HepG2 (cell line): ENCODE results near the gene FBN3. TPM values are rescaled to one million over a fixed set of nuclear protein-coding genes. Genes with fewer than 3 reads are reported as not detected.

ENCODE experiments used
- ATAC-seq: fragments of 200-7000 bp; cut with Tn5 transposase; 3 replicates; pipeline ENCODE4 v1.9.1; 2020; ENCODE audit warnings: mild to moderate bottlenecking, moderate library complexity
- BruUV-seq: library from RNA; stranded (reverse); fragments of 400-500 nt; replicated peaks from 2 replicates; lab custom pipeline; 2021; lab: Mats Ljungman, UMichigan
- CTCF ChIA-PET: fragments of 300-600 bp; formaldehyde crosslinking; extraction: SDS; loops from one replicate; lab custom pipeline; 2021; ENCODE audit warnings: low total read pairs, inconsistent platforms, low intra/inter-chr PET ratio; lab: Yijun Ruan, JAX
- POLR2A ChIA-PET: fragments of 350-600 bp; sonication (Branson Sonifier 250); formaldehyde crosslinking; loops from one replicate; lab custom pipeline; 2020; ENCODE audit warnings: antibody characterized with exemption, inconsistent platforms; lab: Yijun Ruan, JAX
- DNase-seq: peaks from one replicate; pipeline ENCODE4 v3.0.0-alpha.2; 2015; ENCODE audit warnings: low spot score
- FAIRE-seq: peaks from 3 replicates; lab custom pipeline; 2011; peaks lifted over from hg19 to GRCh38; lab: Jason Lieb, UNC
- H2AFZ ChIP-seq: one replicate; pipeline ENCODE4 v1.6.1; 2011; ENCODE audit warnings: low read length, inconsistent platforms
- H3K27ac ChIP-seq: fragments of 300-600 bp; 3 replicates; pipeline ENCODE4 v1.8.0; 2011; ENCODE audit warnings: mixed run types, mild to moderate bottlenecking, mixed read lengths, low read length, inconsistent platforms; ENCODE audit not compliant: insufficient read depth; ENCODE audit errors: extremely low read length
- H3K27me3 ChIP-seq, 2 experiments: fragments of 200-600 bp in 1 of 2; 2 replicates in 1 of 2; 3 replicates in 1 of 2; pipeline versions ENCODE4 v1.6.0 to v1.8.0; 2011; ENCODE audit warnings: low read length in 2 of 2, mild to moderate bottlenecking in 2 of 2, moderate library complexity in 2 of 2, inconsistent platforms in 1 of 2; ENCODE audit not compliant: insufficient read depth in 2 of 2, control insufficient read depth in 1 of 2
- H3K36me3 ChIP-seq, 2 experiments: fragments of 200-600 bp in 1 of 2; replicated peaks in 1 of 2; 2 replicates in 1 of 2; 3 replicates in 1 of 2; pipeline versions ENCODE4 v1.5.1 to v1.8.0; 2011; ENCODE audit warnings: low read length in 2 of 2, inconsistent platforms in 1 of 2; ENCODE audit not compliant: insufficient read depth in 2 of 2, control insufficient read depth in 1 of 2
- H3K4me1 ChIP-seq: 2 replicates; pipeline ENCODE4 v1.5.1; 2012; ENCODE audit warnings: low read length, inconsistent platforms; ENCODE audit not compliant: insufficient read depth
- H3K4me2 ChIP-seq: 2 replicates; pipeline ENCODE4 v1.6.0; 2011; ENCODE audit warnings: low read depth, low read length, inconsistent platforms
- H3K4me3 ChIP-seq, 3 experiments: fragments of 200-600 bp in 1 of 3; sonication (generic), shearing (Covaris generic) in 1 of 3; replicated peaks in 1 of 3; 2 replicates each; pipeline ENCODE4 v1.5.1; 2011 to 2016; ENCODE audit warnings: low read length in 3 of 3, inconsistent platforms in 2 of 3, low read depth in 2 of 3, mild to moderate bottlenecking in 2 of 3, control low read depth in 1 of 3, mixed read lengths in 1 of 3; ENCODE audit not compliant: insufficient read depth in 1 of 3
- H3K79me2 ChIP-seq: one replicate; pipeline ENCODE4 v1.6.1; 2011; ENCODE audit warnings: low read length, inconsistent platforms; ENCODE audit not compliant: insufficient read depth
- H3K9ac ChIP-seq: 2 replicates; pipeline ENCODE4 v1.6.0; 2011; ENCODE audit warnings: mild to moderate bottlenecking, low read depth, low read length, inconsistent platforms; ENCODE audit not compliant: insufficient read depth
- H3K9me3 ChIP-seq: 2 replicates; pipeline ENCODE4 v1.5.1; 2012; ENCODE audit warnings: mild to moderate bottlenecking, low read length
- H4K20me1 ChIP-seq: 2 replicates; pipeline ENCODE4 v1.6.0; 2011; ENCODE audit warnings: inconsistent platforms, mild to moderate bottlenecking, low read length, moderate library complexity; ENCODE audit not compliant: insufficient read depth
- CBX1 ChIP-seq: IDR thresholded peaks from one replicate; pipeline ENCODE4 v1.6.1; 2016; ENCODE audit warnings: antibody characterized with exemption, low read depth
- CEBPG ChIP-seq: IDR thresholded peaks from 2 replicates; pipeline ENCODE4 v1.6.1; 2016
- ESRRA ChIP-seq: sonication (generic); formaldehyde crosslinking; IDR thresholded peaks from 2 replicates; pipeline ENCODE4 v1.5.1; 2020; ENCODE audit warnings: mild to moderate bottlenecking, low read depth, missing genetic modification reagents
- GTF3A ChIP-seq: sonication (generic); formaldehyde crosslinking; conservative IDR thresholded peaks from 2 replicates; pipeline ENCODE4 v1.4.0; 2020; ENCODE audit warnings: mild to moderate bottlenecking, missing genetic modification reagents
- HES4 ChIP-seq: sonication (generic); formaldehyde crosslinking; IDR thresholded peaks from 2 replicates; pipeline ENCODE4 v1.9.0; 2021; ENCODE audit warnings: mild to moderate bottlenecking, missing genetic modification reagents, borderline replicate concordance
- KDM3A ChIP-seq: IDR thresholded peaks from 2 replicates; pipeline ENCODE4 v1.6.1; 2018; ENCODE audit warnings: low read depth, missing compliant biosample characterization
- MIXL1 ChIP-seq: IDR thresholded peaks from 2 replicates; pipeline ENCODE4 v1.6.1; 2016
- POGZ ChIP-seq: sonication (generic); formaldehyde crosslinking; IDR thresholded peaks from 2 replicates; pipeline ENCODE4 v1.4.0; 2020; ENCODE audit warnings: mild to moderate bottlenecking, missing genetic modification reagents
- SPEN ChIP-seq: sonication (generic); formaldehyde crosslinking; IDR thresholded peaks from 2 replicates; pipeline ENCODE4 v1.5.1; 2020; ENCODE audit warnings: low read depth, mild to moderate bottlenecking, missing genetic modification reagents
- ZFP36L2 ChIP-seq: sonication (generic); formaldehyde crosslinking; IDR thresholded peaks from 2 replicates; pipeline ENCODE4 v1.4.0; 2020; ENCODE audit warnings: missing genetic modification reagents
- ZMYM2 ChIP-seq: sonication (generic); formaldehyde crosslinking; IDR thresholded peaks from 2 replicates; pipeline ENCODE4 v1.8.0; 2022; ENCODE audit warnings: mild to moderate bottlenecking, missing genetic modification reagents
- ZNF274 ChIP-seq: sonication (generic); formaldehyde crosslinking; IDR thresholded peaks from 2 replicates; pipeline ENCODE4 v1.5.1; 2020; ENCODE audit warnings: mild to moderate bottlenecking, missing genetic modification reagents
- ZNF326 ChIP-seq: sonication (generic); formaldehyde crosslinking; IDR thresholded peaks from 2 replicates; pipeline ENCODE4 v1.4.0; 2020; ENCODE audit warnings: missing genetic modification reagents, borderline replicate concordance
- ZNF432 ChIP-seq: sonication (generic); formaldehyde crosslinking; IDR thresholded peaks from 2 replicates; pipeline ENCODE4 v1.5.0; 2020; ENCODE audit warnings: missing genetic modification reagents, mild to moderate bottlenecking, borderline replicate concordance
- ZNF672 ChIP-seq: sonication (generic); formaldehyde crosslinking; IDR thresholded peaks from 2 replicates; pipeline ENCODE4 v1.8.1; 2022; ENCODE audit warnings: missing genetic modification reagents
- ZNF703 ChIP-seq: sonication (generic); formaldehyde crosslinking; IDR thresholded peaks from 2 replicates; pipeline ENCODE4 v1.5.1; 2020; ENCODE audit warnings: missing genetic modification reagents, mild to moderate bottlenecking, moderate library complexity, borderline replicate concordance
- WGBS: methylation state at CpG from one replicate; pipeline ENCODE4 v1.1.6; 2017; ENCODE audit warnings: low lambda C conversion rate; 5-methylcytosine and 5-hydroxymethylcytosine counted together
- in situ Hi-C: cut with HindIII; loops from 2 replicates; pipeline ENCODE4 v1.10.0; 2017; ENCODE audit warnings: low pct_unique_long_range_greater_than_20kb; ENCODE audit not compliant: extremely low pct_ligation_motif_present
- intact Hi-C: fragments of 100-400 bp; cut with micrococcal nuclease; formaldehyde crosslinking; loops from one replicate; pipeline ENCODE4 v1.10.0; 2022; ENCODE audit not compliant: unreplicated experiment
- polyA plus RNA-seq, 8 experiments: library from polyadenylated mRNA; depleted of rRNA in 3 of 8; stranded (reverse) in 7 of 8; unstranded in 1 of 8; fragments of >200 nt; fragmentation: Illumina TruSeq in 4 of 8; extraction: Trizol in 4 of 8; gene quantifications; 2 replicates each; pipeline versions ENCODE4 v1.2.1 to v1.2.3, GENCODE V29; 2011 to 2016; ENCODE audit warnings: low read depth in 4 of 8, missing spikeins in 1 of 8, mixed read lengths in 1 of 8; ENCODE audit not compliant: insufficient read depth in 1 of 8
- total RNA-seq, 5 experiments: library from RNA; depleted of rRNA; stranded (reverse); fragments of >200 nt; fragmentation: Illumina TruSeq; extraction: Trizol; gene quantifications; 2 replicates each; pipeline ENCODE4 v1.2.3, GENCODE V29; 2016; ENCODE audit warnings: low read depth in 1 of 5
- TF ChIP-seq, protein P1 (sequence below): sonication (generic); formaldehyde crosslinking; IDR thresholded peaks from 2 replicates; pipeline ENCODE4 v1.4.0; 2020; ENCODE audit warnings: missing genetic modification reagents
- TF ChIP-seq, protein P2 (sequence below): sonication (generic); formaldehyde crosslinking; IDR thresholded peaks from 2 replicates; pipeline ENCODE4 v1.5.1; 2020; ENCODE audit warnings: mild to moderate bottlenecking, missing genetic modification reagents
- TF ChIP-seq, protein P3 (sequence below): IDR thresholded peaks from 2 replicates; pipeline ENCODE4 v1.6.1; 2012; ENCODE audit warnings: low read length, improper control_type of control experiment

FBN3 gene
- total and polyA plus RNA-seq, 2 of the 13 experiments (the other 11 are each of a cell fraction or from before 2014, with no cell fraction given) = 0.20 to 1.3 TPM

DNA sequence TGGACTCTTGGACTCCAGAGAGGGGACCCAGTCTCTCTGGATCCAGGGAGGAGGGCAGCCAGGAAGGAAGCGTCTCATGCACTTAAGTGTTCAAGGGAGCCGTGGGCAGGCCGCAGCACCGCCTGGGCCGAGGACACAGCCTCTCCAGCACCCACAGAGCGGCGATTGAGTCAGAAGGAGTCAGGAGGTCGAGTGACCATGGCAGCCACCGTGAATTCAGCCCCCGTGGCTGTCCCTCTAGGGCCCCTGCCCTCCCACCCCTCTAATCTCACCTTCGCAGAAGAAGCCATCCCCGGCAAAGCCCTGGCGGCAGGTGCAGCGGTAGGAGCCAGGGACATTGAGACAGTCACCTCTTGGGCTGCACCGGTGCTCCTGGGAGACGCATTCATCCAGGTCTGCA lies 38.0 kb downstream of the FBN3 start:
- ChIA-PET POLR2A (no interaction called here), CTCF (no interaction called here)
- Histone ChIP-seq H4K20me1 (no peaks in the 10 kb centered on the region), H3K36me3 (no peaks in the 10 kb centered on the region), H3K79me2 (no peaks in the 10 kb centered on the region), H3K9ac (no peak overlapping the region), H3K27ac (no peak overlapping the region), H3K4me3 (no peak overlapping the region), H2AFZ (no peak overlapping the region), H3K4me2 (no peak overlapping the region), H3K4me1 (peaks cover 26% of the 10 kb centered on the region; the same call in 1 of the 2 replicates), H3K9me3 (no peaks in the 10 kb centered on the region), H3K27me3 (no peaks in the 10 kb centered on the region; a peak in 1 of 5 replicates)
- intact Hi-C loops (no loop called here), in situ Hi-C loops (no loop called here)
- no peak for TF ChIP-seq POGZ (CRISPR knock-in tag)
- TF ChIP-seq ZMYM2 (CRISPR knock-in tag) = no peak
- no peak for TF ChIP-seq ZNF432 (CRISPR knock-in tag)
- TF ChIP-seq CBX1 = no peak
- no peak for TF ChIP-seq MIXL1
- TF ChIP-seq KDM3A = no peak
- no peak for TF ChIP-seq SPEN (CRISPR knock-in tag)
- TF ChIP-seq, protein P1, sequence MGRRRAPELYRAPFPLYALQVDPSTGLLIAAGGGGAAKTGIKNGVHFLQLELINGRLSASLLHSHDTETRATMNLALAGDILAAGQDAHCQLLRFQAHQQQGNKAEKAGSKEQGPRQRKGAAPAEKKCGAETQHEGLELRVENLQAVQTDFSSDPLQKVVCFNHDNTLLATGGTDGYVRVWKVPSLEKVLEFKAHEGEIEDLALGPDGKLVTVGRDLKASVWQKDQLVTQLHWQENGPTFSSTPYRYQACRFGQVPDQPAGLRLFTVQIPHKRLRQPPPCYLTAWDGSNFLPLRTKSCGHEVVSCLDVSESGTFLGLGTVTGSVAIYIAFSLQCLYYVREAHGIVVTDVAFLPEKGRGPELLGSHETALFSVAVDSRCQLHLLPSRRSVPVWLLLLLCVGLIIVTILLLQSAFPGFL = no peak
- no peak for TF ChIP-seq ZNF274
- no peak for TF ChIP-seq ESRRA (CRISPR knock-in tag)
- no peak for TF ChIP-seq GTF3A
- TF ChIP-seq HES4 (CRISPR knock-in tag) = no peak
- TF ChIP-seq ZNF326 (CRISPR knock-in tag) = no peak
- TF ChIP-seq ZNF672 (CRISPR knock-in tag) = no peak
- no peak for TF ChIP-seq ZFP36L2 (CRISPR knock-in tag)
- TF ChIP-seq ZNF703 = no peak
- TF ChIP-seq CEBPG (CRISPR knock-in tag) = no peak
- TF ChIP-seq, protein P2, sequence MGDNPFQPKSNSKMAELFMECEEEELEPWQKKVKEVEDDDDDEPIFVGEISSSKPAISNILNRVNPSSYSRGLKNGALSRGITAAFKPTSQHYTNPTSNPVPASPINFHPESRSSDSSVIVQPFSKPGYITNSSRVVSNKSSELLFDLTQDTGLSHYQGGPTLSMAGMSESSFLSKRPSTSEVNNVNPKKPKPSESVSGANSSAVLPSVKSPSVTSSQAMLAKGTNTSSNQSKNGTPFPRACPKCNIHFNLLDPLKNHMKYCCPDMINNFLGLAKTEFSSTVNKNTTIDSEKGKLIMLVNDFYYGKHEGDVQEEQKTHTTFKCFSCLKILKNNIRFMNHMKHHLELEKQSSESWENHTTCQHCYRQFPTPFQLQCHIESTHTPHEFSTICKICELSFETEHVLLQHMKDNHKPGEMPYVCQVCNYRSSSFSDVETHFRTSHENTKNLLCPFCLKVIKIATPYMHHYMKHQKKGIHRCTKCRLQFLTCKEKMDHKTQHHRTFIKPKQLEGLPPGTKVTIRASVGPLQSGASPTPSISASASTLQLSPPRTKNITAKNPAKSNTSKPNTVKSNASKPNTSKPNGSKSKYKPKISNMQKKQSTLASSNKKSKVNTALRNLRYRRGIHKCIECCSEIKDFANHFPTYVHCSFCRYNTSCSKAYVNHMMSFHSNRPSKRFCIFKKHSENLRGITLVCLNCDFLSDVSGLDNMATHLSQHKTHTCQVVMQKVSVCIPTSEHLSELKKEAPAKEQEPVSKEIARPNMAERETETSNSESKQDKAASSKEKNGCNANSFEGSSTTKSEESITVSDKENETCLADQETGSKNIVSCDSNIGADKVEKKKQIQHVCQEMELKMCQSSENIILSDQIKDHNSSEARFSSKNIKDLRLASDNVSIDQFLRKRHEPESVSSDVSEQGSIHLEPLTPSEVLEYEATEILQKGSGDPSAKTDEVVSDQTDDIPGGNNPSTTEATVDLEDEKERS = no peak
- TF ChIP-seq, protein P3, sequence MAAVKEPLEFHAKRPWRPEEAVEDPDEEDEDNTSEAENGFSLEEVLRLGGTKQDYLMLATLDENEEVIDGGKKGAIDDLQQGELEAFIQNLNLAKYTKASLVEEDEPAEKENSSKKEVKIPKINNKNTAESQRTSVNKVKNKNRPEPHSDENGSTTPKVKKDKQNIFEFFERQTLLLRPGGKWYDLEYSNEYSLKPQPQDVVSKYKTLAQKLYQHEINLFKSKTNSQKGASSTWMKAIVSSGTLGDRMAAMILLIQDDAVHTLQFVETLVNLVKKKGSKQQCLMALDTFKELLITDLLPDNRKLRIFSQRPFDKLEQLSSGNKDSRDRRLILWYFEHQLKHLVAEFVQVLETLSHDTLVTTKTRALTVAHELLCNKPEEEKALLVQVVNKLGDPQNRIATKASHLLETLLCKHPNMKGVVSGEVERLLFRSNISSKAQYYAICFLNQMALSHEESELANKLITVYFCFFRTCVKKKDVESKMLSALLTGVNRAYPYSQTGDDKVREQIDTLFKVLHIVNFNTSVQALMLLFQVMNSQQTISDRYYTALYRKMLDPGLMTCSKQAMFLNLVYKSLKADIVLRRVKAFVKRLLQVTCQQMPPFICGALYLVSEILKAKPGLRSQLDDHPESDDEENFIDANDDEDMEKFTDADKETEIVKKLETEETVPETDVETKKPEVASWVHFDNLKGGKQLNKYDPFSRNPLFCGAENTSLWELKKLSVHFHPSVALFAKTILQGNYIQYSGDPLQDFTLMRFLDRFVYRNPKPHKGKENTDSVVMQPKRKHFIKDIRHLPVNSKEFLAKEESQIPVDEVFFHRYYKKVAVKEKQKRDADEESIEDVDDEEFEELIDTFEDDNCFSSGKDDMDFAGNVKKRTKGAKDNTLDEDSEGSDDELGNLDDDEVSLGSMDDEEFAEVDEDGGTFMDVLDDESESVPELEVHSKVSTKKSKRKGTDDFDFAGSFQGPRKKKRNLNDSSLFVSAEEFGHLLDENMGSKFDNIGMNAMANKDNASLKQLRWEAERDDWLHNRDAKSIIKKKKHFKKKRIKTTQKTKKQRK = no peak
- no TSS peak for BruUV-seq
- ATAC-seq (no peak; the same call in 2 of the 3 replicates), DNase-seq (no peak), FAIRE-seq (no peak)
- 58% methylated on average over 4 of the region's 16 CpGs for WGBS
